BJ (cell line): Measurements from ENCODE around the gene UBAP2. TPM values are rescaled to one million over a fixed set of nuclear protein-coding genes. Genes with fewer than 3 reads are reported as not detected.

ENCODE experiments used
- CTCF ChIA-PET: fragments of 350-600 bp; formaldehyde crosslinking; extraction: SDS; loops from one replicate; lab custom pipeline; 2021; ENCODE audit warnings: antibody characterized with exemption, inconsistent platforms; lab: Yijun Ruan, JAX
- POLR2A ChIA-PET: fragments of 300-600 bp; sonication (Branson Sonifier 250); formaldehyde crosslinking; extraction: SDS; loops from one replicate; lab custom pipeline; 2021; ENCODE audit warnings: antibody characterized with exemption; lab: Charles Lee
- DNase-seq: peaks from one replicate; pipeline ENCODE4 v3.0.0-alpha.2; 2011; ENCODE audit warnings: low read depth
- H3K27me3 ChIP-seq: 2 replicates; pipeline ENCODE4 v1.6.0; 2011; ENCODE audit warnings: low read length; ENCODE audit not compliant: control insufficient read depth, insufficient read depth
- H3K36me3 ChIP-seq: 2 replicates; pipeline ENCODE4 v1.5.1; 2011; ENCODE audit warnings: low read length; ENCODE audit not compliant: control insufficient read depth, insufficient read depth
- H3K4me3 ChIP-seq: 2 replicates; pipeline ENCODE4 v1.5.1; 2011; ENCODE audit warnings: low read depth, mild to moderate bottlenecking, control low read depth, low read length
- CTCF ChIP-seq: IDR thresholded peaks from 2 replicates; pipeline ENCODE4 v1.5.1; 2011; ENCODE audit warnings: low read depth, mild to moderate bottlenecking, control low read depth, inconsistent platforms, low read length, moderate library complexity; ENCODE audit not compliant: insufficient read depth
- polyA plus RNA-seq: library from polyadenylated mRNA; depleted of rRNA; stranded (reverse); fragments of >200 nt; gene quantifications from 2 replicates; pipeline ENCODE4 v1.2.3, GENCODE V29; 2011

UBAP2 gene
- polyA plus RNA-seq, 1 experiment: 18.9 TPM

GRCh38 chr9:34069831-34070230 is 21.1 kb upstream of the UBAP2 start:
- H3K27me3 ChIP-seq: no peaks in the 10 kb centered on the region
- ChIA-PET CTCF (no interaction called here), POLR2A (interaction anchor here (0.6 kb wide), 1 partner anchor 20 kb away, joined by 4 read pairs; no protein-coding TSS in a partner anchor)
- no peak for DNase-seq
- TF ChIP-seq CTCF: no peak
- H3K36me3 ChIP-seq: no peaks in the 10 kb centered on the region
- no peak overlapping the region for H3K4me3 ChIP-seq

GRCh38 chr9:34065541-34065940 is 16.9 kb upstream of the UBAP2 start:
- DNase-seq: no peak
- POLR2A ChIA-PET: no interaction called here
- CTCF ChIA-PET: no interaction called here
- Histone ChIP-seq H3K36me3 (no peaks in the 10 kb centered on the region), H3K4me3 (no peak overlapping the region), H3K27me3 (no peaks in the 10 kb centered on the region)
- TF ChIP-seq CTCF: no peak

GRCh38 chr9:34059954-34060353 is 11.3 kb upstream of the UBAP2 start:
- H3K36me3 ChIP-seq: no peaks in the 10 kb centered on the region
- no peak for DNase-seq
- ChIA-PET CTCF (no interaction called here), POLR2A (no interaction called here)
- no peaks in the 10 kb centered on the region for H3K27me3 ChIP-seq
- TF ChIP-seq CTCF: no peak
- no peak overlapping the region for H3K4me3 ChIP-seq

- ChIA-PET POLR2A (no interaction called here), CTCF (no interaction called here)
- Histone ChIP-seq H3K4me3 (no peak overlapping the region), H3K27me3 (no peaks in the 10 kb centered on the region), H3K36me3 (no peaks in the 10 kb centered on the region)
- no peak for TF ChIP-seq CTCF
- no peak for DNase-seq
Observed at GRCh38 chr9:34059281-34059680, 10.6 kb upstream of the UBAP2 start.

GRCh38 chr9:34049630-34050384 is 1.1 kb upstream of the UBAP2 start:
- Histone ChIP-seq H3K36me3 (no peaks in the 10 kb centered on the region), H3K27me3 (no peaks in the 10 kb centered on the region), H3K4me3 (peak overlapping the region; percentile 71)
- DNase-seq: no peak
- ChIA-PET POLR2A (interaction anchor here (0.5 kb wide), 1 partner anchor 20 kb away, joined by 4 read pairs; no protein-coding TSS in a partner anchor), CTCF (interaction anchor here (1.3 kb wide), 1 partner anchor 24 kb away, joined by 7 read pairs; no protein-coding TSS in a partner anchor)
- no peak for TF ChIP-seq CTCF
